ENCODE results near the gene RNPC3.
"Not testable (repeated sequence)": the region's sequence is repeated elsewhere in the genome, so short reads cannot be mapped to it uniquely, and the experiment has no call there.

RNPC3 gene

GRCh38 chr1:103525607-103526507, at the start of gene RNPC3:
Gene RNPC3, plus strand, starts transcription at chr1:103525699. Its CDS starts 372 bp downstream, at chr1:103526071.
- FAIRE-seq = no peak

GRCh38 chr1:103477101-103477500, 48.4 kb upstream of the RNPC3 start:
- no peak for FAIRE-seq

GRCh38 chr1:103489935-103490334, 35.6 kb upstream of the RNPC3 start:
- FAIRE-seq = no peak

- no peak for FAIRE-seq
Observed at GRCh38 chr1:103492003-103492625, 33.4 kb upstream of the RNPC3 start.

GRCh38 chr1:103496014-103496635, 29.4 kb upstream of the RNPC3 start:
- FAIRE-seq = no peak

GRCh38 chr1:103497404-103497803, 28.1 kb upstream of the RNPC3 start:
- no peak for FAIRE-seq

- FAIRE-seq = no peak
Observed at GRCh38 chr1:103509250-103509649, 16.2 kb upstream of the RNPC3 start.

- no peak for FAIRE-seq
Observed at GRCh38 chr1:103513711-103514110, 11.8 kb upstream of the RNPC3 start.

GRCh38 chr1:103514920-103515503, 10.5 kb upstream of the RNPC3 start:
- FAIRE-seq = peak; percentile 92

GRCh38 chr1:103516283-103516682, 9.2 kb upstream of the RNPC3 start:
- no peak for FAIRE-seq

GRCh38 chr1:103516693-103517092, 8.8 kb upstream of the RNPC3 start:
- FAIRE-seq = no peak

GRCh38 chr1:103517380-103518047, 8.0 kb upstream of the RNPC3 start:
- FAIRE-seq = no peak

- FAIRE-seq = no peak
Observed at GRCh38 chr1:103520822-103521221, 4.7 kb upstream of the RNPC3 start.

- no peak for FAIRE-seq
Observed at GRCh38 chr1:103523346-103523745, 2.2 kb upstream of the RNPC3 start.

- FAIRE-seq = no peak
Observed at GRCh38 chr1:103525114-103525606, 339 bp upstream of the RNPC3 start.

- no peak for FAIRE-seq
Observed at GRCh38 chr1:103527331-103527730, 1.8 kb downstream of the RNPC3 start.

GRCh38 chr1:103529746-103530145, 4.2 kb downstream of the RNPC3 start:
- no peak for FAIRE-seq

GRCh38 chr1:103538226-103538625, 12.7 kb downstream of the RNPC3 start:
- no peak for FAIRE-seq

GRCh38 chr1:103541431-103541830, 15.9 kb downstream of the RNPC3 start:
- FAIRE-seq = no peak

GRCh38 chr1:103546496-103546895, 21.0 kb downstream of the RNPC3 start:
- no peak for FAIRE-seq

- FAIRE-seq = no peak
Observed at GRCh38 chr1:103547840-103548239, 22.3 kb downstream of the RNPC3 start.

GRCh38 chr1:103560427-103560826, 34.9 kb downstream of the RNPC3 start:
- no peak for FAIRE-seq

GRCh38 chr1:103561124-103561523, 35.6 kb downstream of the RNPC3 start:
- not testable (repeated sequence) for FAIRE-seq

Data from TTC549 (cell line).